IMR-90 (cell line): ENCODE measurements around the gene TFEB. TPM values are rescaled to one million over a fixed set of nuclear protein-coding genes. Genes with fewer than 3 reads are reported as not detected.

ENCODE experiments used
- ATAC-seq: fragments of 200-7000 bp; cut with Tn5 transposase; 2 replicates; pipeline ENCODE4 v1.9.1; 2020; ENCODE audit warnings: low read depth, mild to moderate bottlenecking, moderate library complexity
- BruUV-seq: library from RNA; stranded (reverse); fragments of 400-500 nt; replicated peaks from 2 replicates; lab custom pipeline; 2021; lab: Mats Ljungman, UMichigan
- CTCF ChIA-PET: fragments of 300-600 bp; formaldehyde crosslinking; extraction: SDS; loops from one replicate; lab custom pipeline; 2021; ENCODE audit warnings: antibody characterized with exemption; lab: Yijun Ruan, JAX
- POLR2A ChIA-PET: fragments of 300-600 bp; sonication (Branson Sonifier 250); formaldehyde crosslinking; loops from one replicate; lab custom pipeline; 2022; ENCODE audit warnings: antibody characterized with exemption; ENCODE audit not compliant: unreplicated experiment; lab: Charles Lee
- DNase-seq: peaks from one replicate; pipeline ENCODE4 v3.0.0; 2013
- H2AFZ ChIP-seq: replicated peaks from 2 replicates; pipeline ENCODE3; 2013; ENCODE audit warnings: low read length, mild to moderate bottlenecking; ENCODE audit not compliant: poor library complexity
- H2AK5ac ChIP-seq: 2 replicates; pipeline ENCODE4 v1.6.1; 2013; ENCODE audit warnings: low read depth, low read length, inconsistent platforms
- H2AK9ac ChIP-seq: replicated peaks from 2 replicates; pipeline ENCODE3; 2013; ENCODE audit warnings: mild to moderate bottlenecking, low read depth, low read length, moderate library complexity; ENCODE audit not compliant: poor library complexity
- H2BK120ac ChIP-seq: 2 replicates; pipeline ENCODE4 v1.6.1; 2013; ENCODE audit warnings: low read depth, low read length, inconsistent platforms
- H2BK15ac ChIP-seq: 3 replicates; pipeline ENCODE4 v1.6.1; 2013; ENCODE audit warnings: low read depth, low read length, inconsistent platforms
- H2BK20ac ChIP-seq: 2 replicates; pipeline ENCODE4 v1.6.1; 2013; ENCODE audit warnings: low read depth, mild to moderate bottlenecking, inconsistent platforms, low read length, moderate library complexity
- H2BK5ac ChIP-seq: 2 replicates; pipeline ENCODE4 v1.6.1; 2013; ENCODE audit warnings: mild to moderate bottlenecking, low read depth, low read length, inconsistent platforms; ENCODE audit not compliant: poor library complexity, severe bottlenecking
- H3K14ac ChIP-seq: replicated peaks from 2 replicates; pipeline ENCODE4 v1.6.1; 2013; ENCODE audit warnings: low read depth, low read length, inconsistent platforms
- H3K18ac ChIP-seq: 2 replicates; pipeline ENCODE4 v1.6.1; 2013; ENCODE audit warnings: low read depth, low read length, control low read depth
- H3K23ac ChIP-seq: 2 replicates; pipeline ENCODE4 v1.6.1; 2013; ENCODE audit warnings: low read depth, low read length, inconsistent platforms
- H3K27ac ChIP-seq: 2 replicates; pipeline ENCODE4 v1.5.1; 2013; ENCODE audit warnings: mild to moderate bottlenecking, control low read depth, low read length; ENCODE audit not compliant: insufficient read depth
- H3K27me3 ChIP-seq: 2 replicates; pipeline ENCODE4 v1.6.1; 2013; ENCODE audit warnings: low read length; ENCODE audit not compliant: control insufficient read depth, insufficient read depth
- H3K36me3 ChIP-seq: 2 replicates; pipeline ENCODE4 v1.6.1; 2013; ENCODE audit warnings: low read length, mixed read lengths; ENCODE audit not compliant: control insufficient read depth, insufficient read depth
- H3K4ac ChIP-seq: 2 replicates; pipeline ENCODE4 v1.6.1; 2013; ENCODE audit warnings: low read depth, low read length, inconsistent platforms
- H3K4me1 ChIP-seq: 2 replicates; pipeline ENCODE4 v1.6.1; 2013; ENCODE audit warnings: low read length, mixed read lengths; ENCODE audit not compliant: control insufficient read depth, insufficient read depth
- H3K4me2 ChIP-seq: 2 replicates; pipeline ENCODE4 v1.6.1; 2013; ENCODE audit warnings: low read depth, mild to moderate bottlenecking, control low read depth, low read length, moderate library complexity
- H3K4me3 ChIP-seq: 2 replicates; pipeline ENCODE4 v1.5.1; 2013; ENCODE audit warnings: low read depth, mild to moderate bottlenecking, control low read depth, low read length, moderate library complexity; ENCODE audit not compliant: insufficient read depth
- H3K56ac ChIP-seq: 2 replicates; pipeline ENCODE4 v1.6.1; 2013; ENCODE audit warnings: low read length, inconsistent platforms; ENCODE audit not compliant: insufficient read depth; ENCODE audit errors: extremely low read depth
- H3K79me1 ChIP-seq, 2 experiments: 2 replicates each; pipeline ENCODE4 v1.6.1; 2013; ENCODE audit warnings: low read length in 2 of 2, inconsistent platforms in 1 of 2, low read depth in 1 of 2
- H3K9ac ChIP-seq: 2 replicates; pipeline ENCODE4 v1.6.1; 2013; ENCODE audit warnings: low read depth, low read length, control low read depth
- H3K9me1 ChIP-seq: 2 replicates; pipeline ENCODE4 v1.6.1; 2013; ENCODE audit warnings: low read length, inconsistent platforms; ENCODE audit not compliant: insufficient read depth
- H3K9me3 ChIP-seq: 2 replicates; pipeline ENCODE4 v1.6.1; 2013; ENCODE audit warnings: low read length; ENCODE audit not compliant: control insufficient read depth, insufficient read depth
- H4K20me1 ChIP-seq: 2 replicates; pipeline ENCODE4 v1.6.1; 2013; ENCODE audit warnings: low read length, inconsistent platforms; ENCODE audit not compliant: insufficient read depth
- H4K5ac ChIP-seq: 2 replicates; pipeline ENCODE4 v1.6.1; 2013; ENCODE audit warnings: mild to moderate bottlenecking, low read depth, low read length, control low read depth
- H4K8ac ChIP-seq, 2 experiments: 2 replicates each; pipeline ENCODE4 v1.6.1; 2013; ENCODE audit warnings: low read depth in 2 of 2, low read length in 2 of 2, control low read depth in 1 of 2, inconsistent platforms in 1 of 2
- H4K91ac ChIP-seq: 2 replicates; pipeline ENCODE4 v1.6.1; 2013; ENCODE audit warnings: low read depth, low read length, inconsistent platforms; ENCODE audit not compliant: insufficient read depth
- BHLHE40 ChIP-seq: fragments of 150-350 bp; IDR thresholded peaks from 2 replicates; pipeline ENCODE4 v1.6.1; 2016; ENCODE audit warnings: mild to moderate bottlenecking, low read depth, low read length
- CEBPB ChIP-seq: IDR thresholded peaks from 2 replicates; pipeline ENCODE4 v1.6.1; 2012; ENCODE audit warnings: low read depth, low read length, improper control_type of control experiment
- CHD1 ChIP-seq: IDR thresholded peaks from 2 replicates; pipeline ENCODE4 v1.6.1; 2012; ENCODE audit warnings: low read depth, low read length, improper control_type of control experiment
- FOS ChIP-seq: fragments of 150-350 bp; IDR thresholded peaks from 2 replicates; pipeline ENCODE4 v1.6.1; 2016; ENCODE audit warnings: low read depth, low read length
- MAFK ChIP-seq: IDR thresholded peaks from 2 replicates; pipeline ENCODE4 v1.6.1; 2012; ENCODE audit warnings: low read depth, low read length, improper control_type of control experiment
- MXI1 ChIP-seq: IDR thresholded peaks from 2 replicates; pipeline ENCODE4 v1.6.1; 2012; ENCODE audit warnings: low read depth, mild to moderate bottlenecking, low read length, moderate library complexity, borderline replicate concordance
- NFE2L2 ChIP-seq: fragments of 150-350 bp; IDR thresholded peaks from 2 replicates; pipeline ENCODE4 v1.6.1; 2016; ENCODE audit warnings: low read depth, mild to moderate bottlenecking, low read length
- POLR2A ChIP-seq: IDR thresholded peaks from 2 replicates; pipeline ENCODE4 v1.6.1; 2012; ENCODE audit warnings: mild to moderate bottlenecking, low read depth, low read length
- RAD21 ChIP-seq: IDR thresholded peaks from 2 replicates; pipeline ENCODE4 v1.6.1; 2012; ENCODE audit warnings: low read length, improper control_type of control experiment
- RCOR1 ChIP-seq: IDR thresholded peaks from 2 replicates; pipeline ENCODE4 v1.6.1; 2012; ENCODE audit warnings: mild to moderate bottlenecking, low read length, improper control_type of control experiment; ENCODE audit not compliant: insufficient replicate concordance
- RFX5 ChIP-seq: IDR thresholded peaks from 2 replicates; pipeline ENCODE4 v1.8.0; 2012; ENCODE audit warnings: low read depth, mild to moderate bottlenecking, low read length, moderate library complexity
- SMC3 ChIP-seq: fragments of 150-350 bp; IDR thresholded peaks from 2 replicates; pipeline ENCODE4 v1.6.1; 2016; ENCODE audit warnings: low read depth, mild to moderate bottlenecking, antibody characterized with exemption, low read length, moderate library complexity
- WGBS, 2 experiments: methylation state at CpG; one replicate each; pipeline versions ENCODE4 v1.1.5 to v1.1.7; 2013; ENCODE audit warnings: missing lambda C conversion rate in 2 of 2; ENCODE audit not compliant: insufficient read length in 1 of 2; ENCODE audit errors: extremely low coverage in 2 of 2; 5-methylcytosine and 5-hydroxymethylcytosine counted together
- dilution Hi-C: fragments of 300-500 bp; cut with HindIII; formaldehyde crosslinking; loops from one replicate; pipeline ENCODE4 v1.14.3; 2018; ENCODE audit warnings: low sequenced_read_pairs; ENCODE audit not compliant: unreplicated experiment
- in situ Hi-C: fragments of 300-500 bp; cut with MboI; formaldehyde crosslinking; loops from 3 replicates; pipeline ENCODE4 v1.14.3; 2019; ENCODE audit warnings: low sequenced_read_pairs, inconsistent platforms, mixed read lengths
- intact Hi-C: fragments of 100-400 bp; cut with micrococcal nuclease; formaldehyde crosslinking; loops from 2 replicates; pipeline ENCODE4 v1.10.0; 2022
- polyA plus RNA-seq, 3 experiments: library from polyadenylated mRNA; depleted of rRNA; stranded (reverse); fragments of >200 nt; gene quantifications; 2 replicates each; pipeline ENCODE4 v1.2.3, GENCODE V29; 2012; ENCODE audit warnings: low replicate concordance in 1 of 3
- total RNA-seq: library from RNA; depleted of rRNA; stranded (reverse); fragments of >200 nt; gene quantifications from 2 replicates; pipeline ENCODE4 v1.2.3, GENCODE V29; 2012
- TF ChIP-seq, protein P1 (sequence below): fragments of 150-350 bp; IDR thresholded peaks from 2 replicates; pipeline ENCODE4 v1.6.1; 2016; ENCODE audit warnings: low read depth, mild to moderate bottlenecking, low read length, moderate library complexity, borderline replicate concordance
- TF ChIP-seq, protein P2 (sequence below): fragments of 150-350 bp; IDR thresholded peaks from 2 replicates; pipeline ENCODE4 v1.6.1; 2017; ENCODE audit warnings: mild to moderate bottlenecking, antibody characterized with exemption, low read length, low read depth

Gene TFEB
- total and polyA plus RNA-seq, 2 of the 4 experiments (the other 2 are of a cell fraction) = 4.5 to 4.9 TPM

DNA sequence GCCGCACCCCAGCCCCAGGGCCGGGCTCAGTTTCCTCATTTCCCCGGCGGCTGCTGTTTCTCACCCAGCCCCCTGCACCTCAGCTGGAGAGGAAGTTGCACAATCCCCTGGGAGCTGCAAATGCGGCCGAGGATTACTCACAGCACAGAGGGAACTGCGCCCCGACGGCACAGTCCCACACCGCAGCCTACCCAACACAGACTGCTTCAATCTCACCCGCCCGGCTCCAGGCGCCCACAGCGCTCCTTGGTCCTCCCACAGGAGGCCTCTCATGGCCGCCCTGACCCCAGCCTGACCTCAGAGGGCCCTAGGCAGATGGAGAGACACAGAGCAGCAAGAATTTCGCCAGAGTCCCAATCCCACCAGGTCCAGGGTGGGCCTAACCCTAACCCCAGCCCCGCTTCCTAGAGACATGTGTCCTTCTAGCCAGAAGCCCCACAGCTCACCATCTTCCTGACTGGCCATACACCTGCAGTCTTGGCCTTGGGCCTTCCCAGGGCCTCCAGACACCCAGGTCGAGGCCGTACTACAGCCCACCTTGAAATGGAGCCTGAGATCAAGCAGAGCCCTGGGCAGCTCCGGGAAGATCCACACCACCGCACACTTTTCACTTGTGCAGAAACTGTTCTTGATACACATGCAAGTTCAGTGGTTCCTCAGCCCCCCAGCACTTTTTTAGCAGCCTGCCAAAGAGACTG is 11.7 kb downstream of the TFEB start (continued):
- TF ChIP-seq BHLHE40 = peak; percentile 35; the same call in 1 of the 2 replicates
- TF ChIP-seq MXI1 = no peak

DNA sequence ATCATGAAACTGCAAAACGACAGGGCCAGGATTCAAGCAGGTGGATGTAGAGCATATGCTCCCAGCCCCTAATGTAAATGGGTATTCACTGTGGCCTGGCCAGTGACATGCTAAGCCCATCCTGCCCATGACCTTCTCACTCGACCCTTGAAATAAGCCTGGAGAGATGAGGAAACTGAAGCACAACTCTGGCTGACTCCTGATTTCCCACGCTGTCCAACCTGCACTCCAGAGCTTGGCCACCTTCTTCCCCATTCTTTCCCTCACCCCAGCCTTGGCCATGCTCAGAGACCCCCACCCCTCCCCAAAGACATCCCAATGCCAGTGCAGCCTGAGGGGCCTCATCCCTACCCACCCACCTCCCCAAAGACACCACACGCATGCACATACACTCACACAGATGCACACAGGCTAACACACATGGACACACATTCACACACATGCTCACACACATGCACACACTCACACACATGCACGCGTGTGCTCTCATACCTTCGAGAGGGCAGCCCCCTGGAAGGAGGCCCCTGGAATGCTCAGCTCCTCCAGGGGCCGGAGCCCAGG is 12.4 kb downstream of the TFEB start:
- peak overlapping the region; percentile 86 for H4K91ac ChIP-seq
- peak overlapping the region; percentile 66 for H4K5ac ChIP-seq
- WGBS, 2 experiments = 65% methylated on average over 4 of the region's 8 CpGs; no CpG with 5 or more reads in 1 of the 2 experiments
- in situ Hi-C loops (no loop called here), intact Hi-C loops (no loop called here), dilution Hi-C loops (no loop called here)
- no peaks in the 10 kb centered on the region for H3K9me3 ChIP-seq
- H3K4ac ChIP-seq = peak overlapping the region; percentile 88
- DNase-seq (no peak), ATAC-seq (no peak; the same call in 1 of the 2 replicates)
- no peak overlapping the region for H3K4me3 ChIP-seq
- peak overlapping the region; percentile 86; the same call in 1 of the 3 replicates for H2BK15ac ChIP-seq
- peak overlapping the region; percentile 56 for H2BK5ac ChIP-seq
- peak overlapping the region; percentile 45 for H3K18ac ChIP-seq
- peak overlapping the region; percentile 43; the same call in 1 of the 2 replicates for H3K9ac ChIP-seq
- H3K4me2 ChIP-seq = peak overlapping the region; percentile 37
- H3K27ac ChIP-seq = peak overlapping the region; percentile 34
- H2BK120ac ChIP-seq = peak overlapping the region; percentile 54; the same call in 1 of the 2 replicates
- H4K20me1 ChIP-seq = no peaks in the 10 kb centered on the region
- peak overlapping the region; percentile 99 for H2AK5ac ChIP-seq
- no peaks in the 10 kb centered on the region for H3K27me3 ChIP-seq
- CTCF ChIA-PET = no interaction called here
- peaks cover 6 to 14% of the 10 kb centered on the region in 2 experiments; a peak in 3 of 4 replicates for H3K79me1 ChIP-seq
- peak overlapping the region; percentile 50; the same call in 1 of the 2 replicates for H3K14ac ChIP-seq
- H3K4me1 ChIP-seq = peaks cover 14% of the 10 kb centered on the region
- peak overlapping the region; percentile 4; the same call in 1 of the 2 replicates for H2BK20ac ChIP-seq
- peak overlapping the region; percentile 85 for H2AFZ ChIP-seq
- TF ChIP-seq RCOR1 (no peak), SMC3 (no peak), CEBPB (no peak), RFX5 (no peak), POLR2A (no peak), CHD1 (no peak), MAFK (no peak), FOS (no peak), BHLHE40 (no peak), NFE2L2 (no peak), MXI1 (no peak), RAD21 (no peak)
- TF ChIP-seq, protein P1, sequence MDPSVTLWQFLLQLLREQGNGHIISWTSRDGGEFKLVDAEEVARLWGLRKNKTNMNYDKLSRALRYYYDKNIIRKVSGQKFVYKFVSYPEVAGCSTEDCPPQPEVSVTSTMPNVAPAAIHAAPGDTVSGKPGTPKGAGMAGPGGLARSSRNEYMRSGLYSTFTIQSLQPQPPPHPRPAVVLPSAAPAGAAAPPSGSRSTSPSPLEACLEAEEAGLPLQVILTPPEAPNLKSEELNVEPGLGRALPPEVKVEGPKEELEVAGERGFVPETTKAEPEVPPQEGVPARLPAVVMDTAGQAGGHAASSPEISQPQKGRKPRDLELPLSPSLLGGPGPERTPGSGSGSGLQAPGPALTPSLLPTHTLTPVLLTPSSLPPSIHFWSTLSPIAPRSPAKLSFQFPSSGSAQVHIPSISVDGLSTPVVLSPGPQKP = no peak
- TF ChIP-seq, protein P2, sequence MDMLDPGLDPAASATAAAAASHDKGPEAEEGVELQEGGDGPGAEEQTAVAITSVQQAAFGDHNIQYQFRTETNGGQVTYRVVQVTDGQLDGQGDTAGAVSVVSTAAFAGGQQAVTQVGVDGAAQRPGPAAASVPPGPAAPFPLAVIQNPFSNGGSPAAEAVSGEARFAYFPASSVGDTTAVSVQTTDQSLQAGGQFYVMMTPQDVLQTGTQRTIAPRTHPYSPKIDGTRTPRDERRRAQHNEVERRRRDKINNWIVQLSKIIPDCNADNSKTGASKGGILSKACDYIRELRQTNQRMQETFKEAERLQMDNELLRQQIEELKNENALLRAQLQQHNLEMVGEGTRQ = no peak
- H3K36me3 ChIP-seq = no peaks in the 10 kb centered on the region
- no peak overlapping the region for H3K56ac ChIP-seq
- peak overlapping the region; percentile 28; the same call in 1 of the 2 replicates for H3K23ac ChIP-seq
- POLR2A ChIA-PET = no interaction called here
- H3K9me1 ChIP-seq = peaks cover 18% of the 10 kb centered on the region
- BruUV-seq = no TSS peak
- peak overlapping the region; percentile 52 for H2AK9ac ChIP-seq
- H4K8ac ChIP-seq = peak overlapping the region; percentile 93 to 98
